CD4-positive, alpha-beta T cell treated with Interleukin-1 beta for 1 hour (primary cell): ENCODE measurements around the gene MEGF8.
"Not testable (repeated sequence)": the region's sequence is repeated elsewhere in the genome, so short reads cannot be mapped to it uniquely, and the experiment has no call there.

Source experiments
- DNase-seq, 2 donors: peaks; one replicate each; pipeline ENCODE4 v3.0.0-alpha.2; 2020 to 2022

The MEGF8 gene

DNA sequence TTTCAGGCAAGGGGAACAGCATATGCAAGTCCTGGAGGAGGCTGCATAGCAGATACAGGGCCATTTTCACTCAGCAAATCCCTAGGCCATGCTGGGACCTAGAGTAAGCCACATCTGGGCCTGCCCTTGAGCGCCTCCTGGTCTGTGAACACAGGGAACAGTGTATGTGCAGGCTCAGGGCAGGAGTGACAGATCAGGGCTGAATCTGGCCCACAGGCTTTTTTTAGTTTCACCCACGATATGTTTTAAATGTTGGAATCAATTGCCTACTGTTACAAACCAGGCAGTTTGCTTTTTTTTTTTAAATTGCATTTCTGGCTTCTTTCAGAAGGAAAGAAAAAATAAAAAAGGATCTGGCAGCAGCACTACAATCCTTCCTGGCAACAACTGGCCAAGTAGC is 13.8 kb upstream of the MEGF8 start:
- no peak for DNase-seq

DNA sequence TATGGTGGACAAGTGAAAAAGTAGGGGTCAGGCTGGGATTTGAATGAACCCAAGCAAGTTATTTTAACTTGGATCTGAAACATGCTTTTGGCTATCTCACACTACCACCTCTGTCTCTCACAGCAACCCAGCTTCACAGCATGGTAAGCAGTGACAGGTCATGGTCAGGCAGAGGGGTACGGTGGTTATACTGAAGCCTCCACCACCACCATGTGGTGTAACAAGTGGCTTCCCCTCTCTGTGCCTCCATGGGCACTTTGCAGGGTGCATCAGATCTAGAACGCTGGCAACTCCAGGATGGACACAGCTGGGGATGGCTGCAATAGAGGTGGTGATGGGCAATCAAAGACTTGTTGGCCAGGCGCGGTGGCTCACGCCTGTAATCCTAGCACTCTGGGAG is 13.1 kb upstream of the MEGF8 start:
- no peak for DNase-seq

DNA sequence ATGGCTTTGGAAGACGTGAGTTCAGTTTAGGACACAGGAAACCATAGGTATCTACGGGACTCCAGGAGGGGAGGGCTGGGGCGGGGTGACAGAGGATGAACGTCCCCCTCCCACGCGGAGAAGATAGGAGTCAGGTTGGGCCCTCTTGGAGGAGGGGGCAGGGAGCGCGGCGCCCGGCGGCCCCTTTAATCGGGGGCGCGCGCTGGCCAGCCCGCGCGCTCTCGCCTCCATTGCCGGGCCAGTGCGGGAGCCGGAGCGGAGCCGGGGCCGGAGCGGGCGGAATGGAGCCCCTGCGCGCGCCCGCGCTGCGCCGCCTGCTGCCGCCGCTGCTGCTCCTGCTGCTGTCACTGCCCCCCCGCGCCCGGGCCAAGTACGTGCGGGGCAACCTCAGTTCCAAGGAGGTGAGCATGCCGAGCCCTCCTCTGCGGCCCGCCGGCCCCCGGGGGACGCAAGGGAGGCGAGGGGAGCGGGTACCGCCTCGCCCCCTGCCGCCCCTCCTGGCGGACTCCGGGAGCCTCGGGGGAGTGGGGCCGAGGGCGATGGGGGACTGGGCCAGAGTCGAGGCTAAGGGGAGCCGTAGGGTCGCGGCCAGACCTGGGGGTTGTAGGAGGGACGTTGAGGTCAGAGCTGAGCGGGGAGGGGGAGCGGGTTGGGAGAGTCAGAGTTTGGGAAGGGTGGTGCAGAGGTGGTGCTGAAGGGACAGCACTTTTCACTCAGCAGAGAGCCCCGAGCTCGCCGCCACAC is 12.2 kb upstream of the MEGF8 start, which contains the start of gene TMEM145:
Gene TMEM145, plus strand, starts transcription at position 214 of the 744 bp plus-strand sequence. Its CDS starts 68 bp downstream, at position 282.
- peak; percentile 33 to 42 for DNase-seq

DNA sequence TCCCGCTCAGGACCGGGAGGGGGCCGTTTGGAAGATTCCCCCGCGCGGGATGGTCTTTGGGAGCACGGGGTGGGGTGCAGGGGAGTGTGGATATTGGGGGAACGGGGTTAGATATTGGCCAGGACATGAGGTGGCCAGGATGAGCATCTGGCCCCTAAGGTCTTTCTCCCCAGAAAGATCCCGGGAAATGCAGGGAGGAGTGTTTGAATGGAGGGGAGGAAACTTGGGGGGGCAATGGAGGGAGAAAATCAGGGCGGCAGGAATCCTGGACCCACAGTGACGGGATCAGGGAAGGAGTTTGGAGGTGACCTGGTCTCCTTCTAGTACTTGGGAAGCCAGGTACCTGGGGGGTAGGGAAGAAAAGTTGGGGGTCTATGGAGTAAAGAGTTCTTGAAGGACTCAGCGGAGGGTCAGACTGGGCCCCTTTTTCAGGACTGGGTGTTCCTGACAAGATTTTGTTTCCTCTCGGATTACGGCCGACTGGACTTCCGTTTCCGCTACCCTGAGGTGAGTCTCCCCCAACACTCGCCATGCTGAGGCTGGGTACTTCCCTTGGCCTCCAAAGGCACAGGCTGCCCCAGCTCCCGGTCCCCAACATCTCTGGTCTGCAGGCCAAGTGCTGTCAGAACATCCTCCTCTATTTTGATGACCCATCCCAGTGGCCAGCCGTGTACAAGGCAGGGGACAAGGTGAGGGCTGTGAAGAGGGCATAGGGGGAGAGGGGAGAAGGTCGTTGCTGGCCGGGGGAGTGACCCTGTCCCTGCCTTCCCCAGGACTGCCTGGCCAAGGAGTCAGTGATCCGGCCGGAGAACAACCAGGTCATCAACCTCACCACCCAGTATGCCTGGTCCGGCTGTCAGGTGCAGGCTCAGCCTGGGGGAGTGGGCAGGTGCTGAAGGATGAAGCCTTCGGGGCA is 11.3 kb upstream of the MEGF8 start:
- no peak for DNase-seq

DNA sequence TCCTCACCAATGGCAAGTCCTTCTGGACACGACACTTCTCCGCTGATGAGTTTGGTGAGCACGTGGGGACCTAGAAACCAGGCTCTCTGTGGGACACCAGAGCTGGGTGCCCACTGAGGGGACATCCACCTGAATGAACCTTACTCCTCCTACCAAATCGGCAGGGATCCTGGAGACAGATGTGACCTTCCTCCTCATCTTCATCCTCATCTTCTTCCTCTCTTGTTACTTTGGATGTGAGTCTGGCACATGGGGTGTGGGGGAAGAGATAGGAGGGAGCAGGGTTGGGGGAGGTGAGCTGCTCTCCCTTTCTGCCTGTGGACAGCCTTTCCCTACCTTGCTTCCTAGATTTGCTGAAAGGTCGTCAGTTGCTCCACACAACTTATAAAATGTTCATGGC is 10.4 kb upstream of the MEGF8 start:
- DNase-seq: no peak

DNA sequence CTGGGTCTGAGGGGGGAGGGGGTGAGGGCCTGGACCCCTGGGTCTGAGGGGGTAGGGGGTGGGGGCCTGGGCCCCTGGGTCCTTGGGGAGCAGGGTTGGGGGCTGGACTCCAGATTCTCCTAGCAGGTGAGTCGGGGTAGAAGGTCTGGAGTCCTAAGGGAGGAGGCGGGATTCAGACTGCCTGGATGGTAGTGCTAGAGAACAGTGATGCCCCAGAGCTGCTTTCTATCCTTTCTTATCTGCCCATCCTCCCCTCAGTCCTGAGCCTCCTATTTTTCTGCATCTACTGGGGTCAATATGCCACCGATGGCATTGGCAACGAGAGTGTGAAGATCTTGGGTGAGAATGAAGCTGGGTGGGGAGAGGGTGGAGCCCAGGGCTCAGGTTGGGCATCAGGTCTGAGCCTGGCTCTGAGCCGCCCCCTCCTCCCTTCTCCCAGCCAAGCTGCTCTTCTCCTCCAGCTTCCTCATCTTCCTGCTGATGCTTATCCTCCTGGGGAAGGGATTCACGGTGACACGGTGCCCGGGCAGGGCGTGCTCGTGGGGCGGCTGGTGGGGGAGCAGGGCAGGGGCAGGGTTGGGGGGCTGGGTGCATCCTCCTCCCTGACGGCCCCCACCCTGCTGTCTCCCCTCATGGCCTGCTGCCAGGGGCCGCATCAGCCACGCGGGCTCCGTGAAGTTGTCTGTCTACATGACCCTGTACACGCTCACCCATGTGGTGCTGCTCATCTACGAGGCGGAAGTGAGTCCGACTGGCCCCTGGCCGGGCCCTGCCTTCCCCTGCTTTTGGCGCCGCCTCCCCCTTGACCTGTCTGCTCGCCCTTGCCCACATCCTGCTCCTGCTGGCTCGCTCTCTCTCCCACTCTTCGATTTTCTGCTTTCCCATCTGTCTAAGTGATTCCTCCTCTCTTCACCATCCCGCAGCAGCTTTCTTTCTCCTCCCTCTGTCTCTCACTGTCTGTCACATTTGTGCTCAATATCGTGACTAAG is 8.9 kb upstream of the MEGF8 start:
- DNase-seq: peak in 1 of 2 donors; percentile 15

DNA sequence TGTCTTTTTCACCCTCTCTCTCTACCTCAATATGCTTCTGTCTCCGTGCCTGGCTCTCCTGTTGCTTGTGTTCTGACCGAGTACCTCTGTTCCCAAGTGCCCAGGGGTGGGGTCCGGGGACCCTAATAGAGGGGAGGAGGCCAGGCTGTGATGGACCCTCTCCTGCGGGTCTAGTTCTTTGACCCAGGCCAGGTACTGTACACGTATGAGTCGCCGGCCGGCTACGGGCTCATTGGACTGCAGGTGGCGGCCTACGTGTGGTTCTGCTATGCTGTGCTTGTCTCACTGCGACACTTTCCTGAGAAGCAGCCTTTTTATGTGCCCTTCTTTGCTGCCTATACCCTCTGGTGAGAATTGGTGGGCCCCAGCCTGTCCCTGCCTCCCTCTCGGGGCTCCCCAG is 7.9 kb upstream of the MEGF8 start:
- no peak for DNase-seq

DNA sequence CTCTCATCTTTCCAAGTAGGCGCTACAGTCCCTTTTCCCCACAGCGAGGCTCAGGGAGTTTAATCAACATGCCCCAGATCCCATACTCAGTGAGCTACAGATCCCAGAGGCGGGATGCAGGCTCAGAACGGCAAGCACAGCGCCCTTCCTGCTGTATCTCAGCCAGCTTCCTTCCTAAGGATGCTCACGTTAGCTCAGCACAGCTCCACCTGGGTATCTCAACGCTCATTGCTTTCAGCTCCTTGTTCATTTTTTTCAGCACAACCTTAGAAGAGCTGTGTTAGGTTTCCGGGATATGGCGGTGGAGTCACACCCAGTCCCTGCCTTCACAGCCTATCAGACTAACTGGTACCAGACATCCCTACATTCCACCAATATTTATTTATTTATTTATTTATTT is 3.1 kb upstream of the MEGF8 start:
- DNase-seq: no peak

DNA sequence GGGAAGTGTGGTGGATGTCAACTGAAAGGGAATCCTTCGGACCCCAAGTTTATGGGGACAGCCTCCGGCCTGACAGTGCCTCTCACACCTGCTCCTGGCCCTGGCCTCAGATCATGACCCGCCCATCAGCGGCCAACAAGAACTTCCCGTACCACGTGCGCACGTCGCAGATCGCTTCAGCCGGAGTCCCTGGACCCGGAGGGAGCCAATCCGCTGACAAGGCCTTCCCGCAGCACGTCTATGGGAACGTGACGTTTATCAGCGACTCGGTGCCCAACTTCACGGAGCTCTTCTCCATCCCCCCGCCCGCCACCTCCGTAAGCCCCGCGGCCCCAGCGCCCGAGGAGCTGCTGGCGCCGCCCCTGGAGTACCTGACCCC is 2.0 kb upstream of the MEGF8 start:
- DNase-seq: no peak

DNA sequence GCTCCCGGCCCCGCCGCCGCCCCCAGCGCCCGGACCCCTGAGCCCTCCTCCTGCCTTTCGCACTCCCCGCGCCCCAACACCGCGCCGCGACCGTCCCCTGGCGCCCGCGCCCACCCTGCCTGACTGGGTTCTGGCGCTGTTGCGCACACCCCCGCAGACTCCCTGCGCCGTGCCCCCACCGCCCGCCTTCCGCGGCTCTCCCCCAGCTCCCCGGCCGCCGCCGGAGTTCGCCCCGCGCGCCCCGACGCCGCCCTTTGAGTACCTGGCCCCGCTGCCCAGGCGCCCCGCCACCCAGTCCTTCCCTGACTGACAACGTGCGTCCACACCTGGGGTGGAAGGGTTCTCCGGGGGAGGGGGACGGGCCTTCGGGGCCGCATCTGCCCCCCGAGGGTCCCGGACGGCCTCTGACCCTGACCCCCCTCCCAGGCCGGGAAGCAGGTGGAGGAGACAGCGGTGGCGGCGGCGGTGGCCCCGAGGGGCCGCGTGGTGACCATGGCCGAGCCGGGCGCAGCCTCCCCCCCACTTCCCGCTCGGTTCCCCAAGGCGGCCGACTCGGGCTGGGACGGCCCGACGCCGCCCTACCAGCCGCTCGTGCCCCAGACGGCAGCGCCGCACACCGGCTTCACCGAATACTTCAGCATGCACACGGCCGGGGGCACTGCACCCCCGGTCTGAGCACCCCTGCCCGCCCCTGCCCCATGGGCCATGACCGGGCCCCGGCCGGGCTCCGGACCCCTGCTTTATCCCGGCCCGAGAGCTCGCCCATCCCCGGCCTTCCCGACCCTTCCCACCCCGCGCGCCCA is 1.4 kb upstream of the MEGF8 start:
- peak; percentile 21 to 24 for DNase-seq

DNA sequence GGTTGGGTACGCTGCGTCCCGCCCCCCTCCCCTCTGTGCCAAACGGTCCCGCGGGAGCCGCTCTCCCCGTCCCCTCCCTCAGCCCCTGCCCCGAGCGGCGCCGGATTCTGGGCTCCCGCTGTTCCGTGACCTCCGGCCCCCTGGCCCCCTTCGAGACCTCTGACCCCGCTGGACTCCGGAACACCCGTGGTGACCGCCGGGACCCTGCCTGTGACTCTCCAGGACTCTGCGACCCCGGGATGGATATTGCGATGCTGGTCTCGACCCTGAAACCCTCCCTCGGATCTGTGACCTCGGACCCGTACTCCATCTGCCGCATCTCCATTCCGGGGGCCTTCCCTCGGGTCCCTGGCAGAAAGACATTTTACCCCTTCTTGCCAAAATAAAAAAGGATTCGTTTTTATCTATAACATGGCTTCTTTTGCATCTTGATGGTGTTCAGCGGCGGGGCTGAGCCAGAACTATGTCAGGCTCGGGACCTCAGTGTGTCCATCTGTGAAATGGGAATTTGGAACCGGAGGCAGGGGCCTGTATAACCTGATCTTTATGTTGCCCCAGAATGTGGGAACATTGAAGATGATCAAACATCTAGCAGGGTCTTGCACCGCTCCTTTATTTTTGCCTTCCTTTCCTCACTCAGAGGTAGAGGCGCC is 654 bp upstream of the MEGF8 start:
- no peak for DNase-seq

DNA sequence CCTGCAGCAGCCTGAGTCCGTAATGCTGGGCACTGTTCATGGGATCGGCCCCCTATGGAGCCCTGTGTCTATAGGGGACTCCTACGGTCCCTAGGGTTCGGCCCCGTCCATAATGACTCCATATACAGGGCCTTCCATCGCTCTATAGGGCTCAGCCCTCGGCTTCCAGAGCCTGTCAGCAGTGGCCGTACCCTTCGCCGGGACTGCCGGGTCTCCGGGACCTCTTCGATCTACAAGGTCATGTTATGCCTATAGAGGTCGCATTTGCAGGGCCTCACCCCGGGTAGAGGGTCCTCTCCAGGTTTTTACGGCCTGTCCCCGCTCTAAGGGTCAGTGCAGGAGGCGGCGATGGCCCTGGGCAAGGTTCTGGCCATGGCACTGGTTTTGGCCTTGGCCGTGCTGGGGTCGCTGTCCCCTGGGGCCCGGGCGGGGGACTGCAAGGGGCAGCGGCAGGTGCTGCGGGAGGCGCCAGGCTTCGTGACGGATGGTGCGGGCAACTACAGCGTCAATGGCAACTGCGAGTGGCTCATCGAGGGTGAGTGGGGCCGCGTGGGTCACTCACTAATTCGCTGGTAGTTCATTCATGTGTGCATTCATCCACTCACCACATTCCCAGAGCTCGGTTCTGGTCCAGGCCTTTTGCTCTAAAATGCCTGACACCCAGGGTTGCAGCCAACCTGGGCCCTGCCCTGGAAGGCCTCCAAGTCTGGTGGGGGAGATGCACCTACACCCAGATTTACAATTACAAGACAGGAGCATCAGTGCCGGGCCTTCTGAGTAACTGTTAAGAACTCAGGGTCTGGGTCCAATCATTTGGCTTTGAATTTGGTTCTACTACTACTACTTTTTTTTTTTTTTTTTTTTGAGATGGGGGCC is 699 bp downstream of the MEGF8 start:
- no peak for DNase-seq

DNA sequence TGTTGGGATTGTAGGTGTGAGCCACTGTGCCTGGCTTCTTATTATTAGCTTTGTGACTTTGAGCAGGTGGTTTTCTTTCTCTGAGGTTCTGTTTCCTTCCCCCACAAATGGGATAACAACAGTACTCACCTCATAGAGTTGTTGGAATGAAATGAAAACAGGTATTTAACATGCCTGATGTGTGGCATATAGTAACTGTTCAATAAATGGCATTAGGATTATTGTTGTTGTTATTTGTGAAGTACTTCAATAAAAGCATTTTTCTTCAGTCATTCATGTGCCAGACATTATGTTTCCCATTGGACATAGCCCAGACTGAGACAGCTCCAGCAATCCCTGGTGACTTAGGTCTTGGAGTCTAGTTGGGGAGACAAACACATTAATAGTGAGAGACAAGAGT is 1.5 kb downstream of the MEGF8 start:
- DNase-seq: no peak

DNA sequence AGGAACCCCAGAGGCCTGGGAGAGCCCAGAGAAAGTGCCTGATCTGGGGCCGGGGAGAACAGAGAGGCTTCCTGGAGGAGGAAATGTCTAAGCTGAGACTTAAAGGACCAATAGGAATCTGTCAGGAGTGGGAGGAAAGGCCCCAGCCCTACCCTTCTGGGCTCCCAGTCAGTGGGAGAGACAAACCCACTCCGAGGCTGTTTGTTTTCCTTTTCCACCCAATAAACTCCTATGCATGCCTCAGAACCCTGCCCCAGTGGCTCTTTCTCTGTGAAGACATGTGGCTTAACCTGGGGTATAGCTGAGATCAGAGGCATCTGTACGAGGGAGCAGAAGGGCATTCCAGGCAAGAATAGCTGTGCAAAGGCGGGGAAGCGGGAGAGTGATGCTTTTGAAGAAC is 1.9 kb downstream of the MEGF8 start:
- no peak for DNase-seq

DNA sequence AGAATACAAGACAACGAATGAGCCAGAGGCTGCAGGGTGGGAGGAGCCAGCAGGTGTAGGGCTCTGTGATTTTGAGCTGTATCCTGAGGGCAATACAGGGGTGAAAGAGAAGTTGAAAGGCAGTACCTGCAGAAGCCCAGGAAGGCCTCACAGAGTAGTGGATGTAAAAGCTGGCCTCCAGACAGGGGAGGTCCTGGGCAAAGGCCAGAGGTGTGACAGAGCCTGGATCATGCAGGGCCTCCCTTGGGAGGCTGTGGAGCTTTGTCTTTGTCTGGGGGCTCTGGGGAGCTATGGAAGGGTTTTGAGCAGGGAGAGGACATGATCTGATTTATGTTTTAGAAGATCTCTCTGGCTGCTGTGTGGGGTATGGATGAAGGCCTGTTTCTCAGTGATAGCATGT is 2.7 kb downstream of the MEGF8 start:
- DNase-seq: no peak

DNA sequence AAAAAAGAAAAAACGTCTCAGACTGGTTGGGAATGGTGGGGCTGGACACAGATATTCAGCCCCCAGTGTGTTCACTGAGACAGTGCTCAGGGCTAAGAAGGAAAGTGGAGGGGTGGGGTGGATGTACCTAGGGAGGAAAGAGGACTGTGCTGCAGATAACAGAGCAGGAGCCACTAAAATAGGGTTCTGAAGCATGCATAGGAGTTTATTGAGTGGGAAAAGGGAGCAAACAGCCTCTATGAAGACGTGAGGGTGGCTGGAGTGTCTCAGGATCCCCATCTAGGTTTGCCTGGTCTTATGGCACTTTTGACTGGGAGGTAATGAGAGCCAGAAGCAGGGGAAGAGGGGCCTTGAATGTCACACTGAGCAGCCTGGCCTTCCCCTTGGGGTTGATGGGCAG is 3.4 kb downstream of the MEGF8 start:
- DNase-seq: no peak

DNA sequence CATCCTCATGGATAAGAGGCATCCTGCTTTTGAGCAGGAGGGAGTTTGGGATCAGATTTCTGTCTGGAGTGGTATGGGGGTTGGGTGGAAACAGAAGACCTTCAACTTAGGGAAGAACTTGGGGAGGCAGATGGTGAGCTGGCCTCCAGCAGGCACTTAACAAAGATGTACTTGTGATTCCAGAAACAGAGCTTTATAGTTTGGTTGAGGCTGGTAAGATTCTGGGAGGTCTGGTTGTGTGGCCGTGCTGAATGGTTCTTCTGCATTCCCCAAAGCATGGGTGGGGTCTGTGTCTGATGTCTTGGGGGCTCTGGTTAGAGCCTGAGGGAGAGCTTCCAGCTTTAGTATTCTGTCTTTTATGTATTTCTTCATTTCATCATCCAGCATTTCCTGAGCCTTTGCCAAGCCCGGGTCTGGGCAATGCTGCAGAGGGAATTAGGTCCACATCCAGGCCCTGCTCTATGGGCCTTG is 4.8 kb downstream of the MEGF8 start:
- DNase-seq: no peak

DNA sequence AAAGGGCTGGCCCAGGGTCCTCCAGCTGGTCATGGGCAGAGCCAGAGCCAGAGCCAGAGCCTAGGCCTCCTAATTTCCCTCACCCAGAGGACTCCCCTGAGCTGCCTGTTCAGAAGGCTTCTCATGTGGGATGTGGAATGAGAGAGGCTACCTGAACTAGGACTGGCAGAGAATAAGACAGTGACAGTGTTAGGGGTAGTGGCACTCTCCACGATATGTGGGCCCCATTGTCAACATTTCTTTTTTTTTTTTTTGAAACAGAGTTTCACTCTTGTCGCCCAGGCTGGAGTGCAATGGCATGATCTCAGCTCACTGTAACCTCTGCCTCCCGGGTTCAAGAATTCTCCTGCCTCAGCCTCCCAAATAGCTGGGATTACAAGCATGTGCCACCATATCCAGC is 5.9 kb downstream of the MEGF8 start:
- DNase-seq: not testable (repeated sequence)

DNA sequence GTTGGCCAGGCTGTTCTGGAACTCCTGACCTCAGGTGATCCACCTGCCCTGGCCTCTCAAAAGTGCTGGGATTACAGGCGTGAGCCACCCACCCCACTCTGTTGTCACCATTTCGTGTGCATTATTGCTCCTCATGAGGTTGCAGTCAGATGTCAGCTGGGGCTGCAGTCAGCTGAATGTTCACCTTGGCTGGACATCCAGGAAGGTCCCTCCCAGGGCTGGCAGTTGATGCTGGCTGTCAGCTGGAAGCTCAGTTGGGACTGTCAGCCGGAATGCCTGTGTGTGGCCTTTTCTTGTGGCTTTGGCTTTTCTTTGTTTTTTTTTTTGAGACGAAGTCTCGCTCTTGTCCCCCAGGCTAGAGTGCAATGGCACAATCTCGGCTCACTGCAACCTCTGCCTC is 6.6 kb downstream of the MEGF8 start:
- no peak for DNase-seq

DNA sequence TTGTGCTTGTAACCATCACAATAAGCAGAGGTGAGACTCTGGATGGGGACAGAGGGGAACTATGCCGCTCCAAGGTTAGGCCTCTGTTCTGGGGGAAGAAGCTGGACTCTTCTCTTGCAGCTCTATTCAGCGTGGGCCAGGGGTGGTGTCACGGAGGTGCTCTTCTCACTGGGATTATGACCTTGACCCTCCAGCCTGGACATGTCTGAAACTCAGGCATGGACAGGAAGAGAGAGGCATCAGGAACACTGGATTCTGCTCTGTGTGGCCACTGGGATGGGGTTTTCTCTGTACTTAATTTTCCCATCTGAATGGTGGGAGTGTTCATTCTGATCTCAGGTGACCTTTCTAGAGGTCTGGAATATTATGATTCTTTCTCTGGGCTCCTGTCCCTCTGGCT is 7.6 kb downstream of the MEGF8 start:
- DNase-seq: no peak
